CD4-positive, alpha-beta T cell treated with Interleukin-17A for 1 hour (primary cell): ENCODE results near the gene FERMT1.
"Not testable (repeated sequence)": the region's sequence is repeated elsewhere in the genome, so short reads cannot be mapped to it uniquely, and the experiment has no call there.

Source experiments
- DNase-seq: peaks from one replicate; pipeline ENCODE4 v3.0.0-alpha.2; 2020

The FERMT1 gene

DNA sequence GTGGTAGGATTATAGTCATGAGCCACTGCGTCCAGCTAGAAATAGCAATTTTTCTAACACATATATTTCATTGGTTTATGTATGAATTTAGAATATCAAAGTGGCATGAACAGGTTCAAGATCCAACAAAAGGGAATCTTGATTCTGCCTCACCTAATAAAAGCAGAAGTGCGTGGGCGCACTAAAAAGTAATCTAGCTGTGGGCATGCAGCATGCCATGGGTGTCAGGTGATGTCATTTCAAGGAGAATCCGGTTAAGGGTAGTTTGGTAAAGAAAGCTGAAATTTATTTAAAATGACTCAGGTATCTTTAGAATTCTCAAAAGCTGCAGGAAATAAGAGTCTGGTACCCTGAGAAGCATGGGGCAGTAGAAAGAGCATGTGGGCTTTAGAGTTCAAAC is 86.6 kb downstream of the FERMT1 start:
- DNase-seq = no peak

DNA sequence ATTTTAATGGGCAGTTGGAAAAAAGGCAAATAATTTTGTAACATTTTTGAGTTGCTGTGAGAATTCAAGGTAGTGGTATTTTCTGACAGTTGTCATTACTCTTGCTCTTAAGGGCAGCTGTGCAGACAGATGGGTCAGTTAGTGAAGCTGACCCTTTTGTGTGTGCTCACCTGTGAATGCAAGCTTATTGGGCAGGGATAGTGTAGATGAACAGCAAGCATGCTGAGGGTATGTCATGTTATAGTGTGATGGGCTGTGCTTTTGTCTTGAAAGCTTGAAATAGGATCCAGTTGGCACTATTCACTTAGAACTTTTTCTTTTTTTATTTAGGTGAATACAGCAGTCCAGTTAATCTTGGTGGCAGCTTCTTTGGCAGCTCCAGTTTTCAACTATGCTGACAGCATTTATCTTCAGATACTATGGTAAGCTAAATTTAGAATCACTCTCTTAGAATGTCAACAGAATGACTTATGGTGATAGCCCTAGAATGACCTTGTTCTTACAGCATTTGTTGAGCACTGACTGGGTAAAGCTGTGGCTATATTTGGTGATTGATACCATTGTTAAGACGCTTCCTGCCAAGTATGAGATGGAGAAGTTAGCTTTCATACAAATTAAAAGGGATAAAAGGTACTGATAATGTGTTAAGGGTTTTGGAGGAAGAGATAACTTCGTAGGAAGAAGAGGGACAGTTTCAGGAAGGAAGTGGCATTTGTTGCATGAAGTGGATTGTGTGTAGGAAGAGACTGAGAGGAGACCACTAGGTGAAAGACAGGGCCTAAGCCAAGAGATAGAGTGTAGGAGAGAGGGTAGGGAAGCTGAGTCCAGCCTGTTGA is 88.5 kb downstream of the FERMT1 start:
- no peak for DNase-seq

DNA sequence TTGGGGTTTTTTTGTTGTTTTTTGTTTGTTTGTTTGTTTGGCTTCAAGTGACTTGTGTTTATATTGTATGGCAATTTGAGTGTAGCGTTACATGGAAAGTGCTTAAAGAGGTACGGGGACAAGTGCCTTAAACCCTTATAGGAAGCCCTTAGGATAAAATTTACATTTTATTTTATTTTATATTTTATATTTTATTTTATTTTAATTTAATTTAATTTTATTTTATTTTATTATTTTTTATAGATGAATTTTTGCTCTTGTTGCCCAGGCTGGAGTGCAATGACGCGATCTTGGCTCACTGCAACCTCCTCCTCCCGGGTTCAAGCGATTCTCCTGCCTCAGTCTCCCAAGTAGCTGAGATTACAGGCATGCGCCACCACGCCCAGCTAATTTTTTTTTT is 89.9 kb downstream of the FERMT1 start:
- DNase-seq = not testable (repeated sequence)

DNA sequence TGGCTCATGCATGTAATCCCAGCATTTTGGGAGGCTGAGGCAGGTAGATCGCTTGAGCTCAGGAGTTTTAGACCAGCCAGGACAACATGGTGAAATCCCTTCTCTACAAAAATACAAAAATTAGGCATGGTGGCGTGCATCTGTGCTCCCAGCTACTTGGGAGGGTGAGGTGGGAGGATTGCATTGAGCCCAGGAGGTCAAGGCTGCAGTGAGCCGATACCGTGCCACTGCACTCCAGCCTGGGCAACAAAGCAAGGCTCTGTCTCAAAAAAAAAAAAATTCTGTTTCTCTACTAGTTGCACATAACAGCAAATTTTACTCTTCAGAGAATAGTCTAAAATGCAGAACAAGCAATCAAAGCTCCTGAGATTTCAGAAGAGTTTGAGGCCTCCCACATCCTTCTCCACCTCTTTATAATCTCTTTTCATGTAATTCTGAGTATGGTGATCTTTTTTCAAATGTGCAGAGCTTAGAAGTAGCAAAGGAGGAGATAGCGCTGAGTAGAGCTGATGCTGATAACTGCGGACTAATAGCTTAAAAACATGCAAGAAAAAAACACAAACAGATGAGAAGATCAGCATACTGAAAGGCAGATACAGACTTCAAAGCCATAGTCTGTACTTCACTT is 92.3 kb downstream of the FERMT1 start:
- DNase-seq = no peak

DNA sequence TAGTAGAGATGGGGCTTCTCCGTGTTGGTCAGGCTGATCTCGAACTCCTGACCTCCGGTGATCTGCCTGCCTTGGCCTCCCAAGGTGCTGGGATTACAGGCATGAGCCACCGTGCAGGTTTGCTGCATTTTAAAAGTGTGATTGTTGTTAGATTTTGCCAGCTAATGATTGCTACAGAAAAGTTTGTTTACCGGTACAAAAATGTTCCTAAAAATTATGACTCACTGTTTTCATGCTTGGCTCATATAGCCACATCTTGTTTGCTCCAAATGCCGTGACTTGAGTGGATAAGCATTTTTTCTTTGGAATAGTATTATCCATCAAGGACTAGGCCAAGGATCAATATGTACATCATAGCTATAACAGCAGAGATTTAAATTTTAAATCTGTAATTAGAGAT is 93.3 kb downstream of the FERMT1 start:
- no peak for DNase-seq

DNA sequence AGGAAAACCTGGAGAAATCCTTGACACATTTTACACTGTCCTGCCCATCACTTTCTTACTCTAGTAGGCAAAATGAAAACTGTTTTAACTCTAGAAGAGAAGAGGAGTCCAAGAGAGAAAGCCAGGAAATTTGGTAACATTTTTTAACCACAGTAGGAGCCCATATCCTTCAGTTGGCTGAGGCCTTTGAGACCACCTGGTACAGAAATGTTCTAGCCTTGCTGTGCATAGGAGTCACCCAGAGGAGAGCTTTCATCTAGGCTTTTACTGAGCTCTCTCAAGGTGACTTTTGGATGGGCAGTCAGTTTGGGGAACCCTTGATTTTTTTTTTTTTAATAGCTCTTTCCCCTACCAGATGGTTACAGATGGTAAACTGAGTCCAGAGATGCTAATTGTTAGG is 94.0 kb downstream of the FERMT1 start:
- DNase-seq = no peak

DNA sequence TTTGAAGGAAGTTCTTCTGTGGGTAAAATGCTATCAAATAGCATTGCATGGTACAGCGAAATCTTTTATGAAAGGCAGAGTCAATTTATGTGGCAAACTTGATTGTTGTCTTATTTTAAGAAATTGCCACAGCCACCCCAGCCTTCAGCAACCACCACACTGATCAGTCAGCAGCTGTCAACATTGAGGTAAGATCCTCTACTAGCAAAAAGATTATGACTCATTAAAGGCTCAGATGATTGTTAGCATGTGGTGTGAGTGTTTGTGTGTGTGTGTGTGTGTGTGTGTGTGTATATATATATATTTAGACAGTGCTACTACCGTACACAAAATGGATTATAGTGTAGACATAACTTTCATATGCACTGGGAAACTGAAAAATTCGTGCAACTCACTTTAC is 96.8 kb downstream of the FERMT1 start:
- DNase-seq = no peak
